Erythroblast (primary cell): Measurements from ENCODE around the gene SNRPA1.

Experiments used
- GATA1 ChIP-seq: IDR thresholded peaks from 2 replicates; pipeline ENCODE4 v1.6.1; 2011; ENCODE audit warnings: low read depth, mild to moderate bottlenecking, control low read depth, low read length, moderate library complexity
- POLR2A ChIP-seq: IDR thresholded peaks from 2 replicates; pipeline ENCODE4 v1.6.1; 2011; ENCODE audit warnings: mild to moderate bottlenecking, low read length

GRCh38 chr15:101266787-101267186, 28.3 kb downstream of the SNRPA1 start:
- TF ChIP-seq POLR2A (no peak), GATA1 (no peak)
